CD14-positive monocyte (primary cell): ENCODE data around the gene GRID1. TPM values are rescaled to one million over a fixed set of nuclear protein-coding genes. Genes with fewer than 3 reads are reported as not detected.

Source experiments
- DNase-seq, 3 donors: peaks; one replicate each; pipeline ENCODE4 v3.0.0-alpha.2; 2011 to 2022
- H2AFZ ChIP-seq: 2 replicates; pipeline ENCODE4 v1.6.0; 2012; ENCODE audit warnings: mild to moderate bottlenecking, low read depth, low read length, inconsistent platforms; ENCODE audit not compliant: insufficient read depth, poor library complexity, severe bottlenecking
- H3K27ac ChIP-seq, 2 donors: 1 replicate in 1 of 2; 2 replicates in 1 of 2; pipeline ENCODE4 v1.5.1; 2012 to 2013; ENCODE audit warnings: low read length in 2 of 2, control low read depth in 1 of 2, inconsistent platforms in 1 of 2, low read depth in 1 of 2, mild to moderate bottlenecking in 1 of 2
- H3K27me3 ChIP-seq, 2 donors: one replicate each; pipeline versions ENCODE4 v1.6.0 to v1.6.1; 2011 to 2013; ENCODE audit warnings: low read length in 2 of 2; ENCODE audit not compliant: control insufficient read depth in 2 of 2, insufficient read depth in 2 of 2
- H3K36me3 ChIP-seq, 2 donors: replicated peaks in 1 of 2; 1 replicate in 1 of 2; 2 replicates in 1 of 2; pipeline versions ENCODE4 v1.5.1 to v1.6.1; 2012 to 2013; ENCODE audit warnings: low read length in 2 of 2, control low read depth in 1 of 2, inconsistent platforms in 1 of 2, mild to moderate bottlenecking in 1 of 2; ENCODE audit not compliant: insufficient read depth in 2 of 2, control insufficient read depth in 1 of 2
- H3K4me1 ChIP-seq, 2 donors: 1 replicate in 1 of 2; 2 replicates in 1 of 2; pipeline versions ENCODE4 v1.5.1 to v1.6.1; 2012 to 2013; ENCODE audit warnings: low read length in 2 of 2, control low read depth in 1 of 2, inconsistent platforms in 1 of 2, mild to moderate bottlenecking in 1 of 2, moderate library complexity in 1 of 2; ENCODE audit not compliant: insufficient read depth in 2 of 2, control insufficient read depth in 1 of 2
- H3K4me2 ChIP-seq: replicated peaks from 2 replicates; pipeline ENCODE3; 2012; ENCODE audit warnings: low read length, moderate library complexity, mild to moderate bottlenecking; ENCODE audit not compliant: poor library complexity, severe bottlenecking; ENCODE audit errors: extremely low read depth
- H3K4me3 ChIP-seq, 3 experiments: fragments of 200-600 bp in 1 of 3; sonication (generic) in 1 of 3; replicated peaks in 1 of 3; 1 replicate in 2 of 3; 2 replicates in 1 of 3; pipeline ENCODE4 v1.5.1; 2011 to 2013; ENCODE audit warnings: low read length in 3 of 3, mild to moderate bottlenecking in 3 of 3, control low read depth in 2 of 3, low read depth in 2 of 3, inconsistent platforms in 1 of 3, moderate library complexity in 1 of 3
- H3K79me2 ChIP-seq: 2 replicates; pipeline ENCODE4 v1.6.0; 2012; ENCODE audit warnings: mild to moderate bottlenecking, control low read depth, inconsistent platforms, low read length, moderate library complexity; ENCODE audit not compliant: insufficient read depth
- H3K9ac ChIP-seq: 2 replicates; pipeline ENCODE4 v1.6.0; 2017; ENCODE audit warnings: low read length, mild to moderate bottlenecking; ENCODE audit not compliant: insufficient read depth, poor library complexity, severe bottlenecking
- H3K9me3 ChIP-seq, 2 donors: replicated peaks in 1 of 2; 1 replicate in 1 of 2; 2 replicates in 1 of 2; pipeline versions ENCODE4 v1.5.1 to v1.6.1; 2012 to 2013; ENCODE audit warnings: low read length in 2 of 2, control low read depth in 1 of 2; ENCODE audit not compliant: control insufficient read depth in 1 of 2, insufficient read depth in 1 of 2
- H4K20me1 ChIP-seq: 2 replicates; pipeline ENCODE4 v1.6.0; 2012; ENCODE audit warnings: mild to moderate bottlenecking, low read length, control low read depth, moderate library complexity; ENCODE audit not compliant: insufficient read depth
- H3K27ac Mint-ChIP-seq, 7 donors: one replicate each; pipeline ENCODE4 v1.8.0; 2020; ENCODE audit warnings: mild to moderate bottlenecking in 7 of 7, mixed read lengths in 7 of 7, moderate library complexity in 6 of 7, inconsistent platforms in 2 of 7
- H3K27me3 Mint-ChIP-seq, 3 donors: one replicate each; pipeline ENCODE4 v1.8.0; 2021 to 2022; ENCODE audit warnings: low read depth in 3 of 3, mild to moderate bottlenecking in 3 of 3, mixed read lengths in 3 of 3, moderate library complexity in 3 of 3, inconsistent platforms in 1 of 3
- H3K36me3 Mint-ChIP-seq, 2 donors: one replicate each; pipeline ENCODE4 v1.8.0; 2020; ENCODE audit warnings: mixed read lengths in 2 of 2, inconsistent platforms in 1 of 2, mild to moderate bottlenecking in 1 of 2
- H3K4me1 Mint-ChIP-seq: one replicate; pipeline ENCODE4 v1.8.0; 2020; ENCODE audit warnings: mild to moderate bottlenecking, mixed read lengths
- H3K4me3 Mint-ChIP-seq, 2 donors: one replicate each; pipeline ENCODE4 v1.8.0; 2020; ENCODE audit warnings: mild to moderate bottlenecking in 2 of 2, mixed read lengths in 2 of 2, moderate library complexity in 1 of 2
- H3K9me3 Mint-ChIP-seq, 7 donors: one replicate each; pipeline ENCODE4 v1.8.0; 2020 to 2022; ENCODE audit warnings: mixed read lengths in 7 of 7, mild to moderate bottlenecking in 6 of 7, moderate library complexity in 6 of 7, inconsistent platforms in 2 of 7
- CTCF ChIP-seq: fragments of 200-600 bp; IDR thresholded peaks from one replicate; pipeline ENCODE4 v1.8.0; 2022; ENCODE audit warnings: antibody characterized with exemption, mild to moderate bottlenecking
- WGBS: methylation state at CpG from one replicate; pipeline ENCODE4 v1.1.5; 2013; ENCODE audit warnings: missing lambda C conversion rate; ENCODE audit not compliant: insufficient coverage; 5-methylcytosine and 5-hydroxymethylcytosine counted together
- intact Hi-C, 2 donors: fragments of 100-400 bp; cut with micrococcal nuclease; formaldehyde crosslinking; loops; one replicate each; pipeline versions ENCODE4 v1.15.0 to v1.15.1; 2023
- polyA plus RNA-seq, 3 donors: library from polyadenylated mRNA; depleted of rRNA in 1 of 3; unstranded in 2 of 3; stranded (reverse) in 1 of 3; fragments of 300-500 nt in 2 of 3; fragments of >200 nt in 1 of 3; fragmentation: Illumina TruSeq in 2 of 3; gene quantifications; 1 replicate in 2 of 3; 2 replicates in 1 of 3; pipeline ENCODE4 v1.2.3, GENCODE V29; 2012 to 2021

Gene GRID1
- polyA plus RNA-seq, 3 donors, result not detected

- Histone ChIP-seq H3K4me3 (no peak overlapping the region), H3K27me3 (no peaks in the 10 kb centered on the region), H2AFZ (no peak overlapping the region), H3K79me2 (no peaks in the 10 kb centered on the region), H3K4me1 (no peaks in the 10 kb centered on the region), H4K20me1 (no peaks in the 10 kb centered on the region), H3K9me3 (no peaks in the 10 kb centered on the region), H3K27ac (no peak overlapping the region), H3K36me3 (no peaks in the 10 kb centered on the region), H3K4me2 (no peak overlapping the region), H3K9ac (no peak overlapping the region)
- H3K27me3 Mint-ChIP-seq, result peaks cover 6 to 8% (median 6%) of the 10 kb centered on the region in 3 donors
- H3K27ac Mint-ChIP-seq, result no peak overlapping the region
- no peaks in the 10 kb centered on the region for H3K4me1 Mint-ChIP-seq
- TF ChIP-seq CTCF, result no peak
- 100% methylated on average over 2 of the region's 2 CpGs for WGBS
- no peak overlapping the region for H3K4me3 Mint-ChIP-seq
- no peak for DNase-seq
- no peaks in the 10 kb centered on the region for H3K36me3 Mint-ChIP-seq
- intact Hi-C loops, result no loop called here
- peaks cover 0 to under 1% (median 0%) of the 10 kb centered on the region in 7 donors for H3K9me3 Mint-ChIP-seq
These were observed 243.9 kb downstream of the GRID1 start for GRCh38 chr10:86122646-86123045.

- Mint-ChIP-seq H3K4me1 (no peaks in the 10 kb centered on the region), H3K27me3 (peaks cover 0 to 5% (median 1%) of the 10 kb centered on the region in 3 donors), H3K36me3 (no peaks in the 10 kb centered on the region), H3K27ac (no peak overlapping the region), H3K9me3 (no peaks in the 10 kb centered on the region), H3K4me3 (no peak overlapping the region)
- intact Hi-C loops, result no loop called here
- Histone ChIP-seq H3K4me1 (no peaks in the 10 kb centered on the region), H4K20me1 (no peaks in the 10 kb centered on the region), H3K36me3 (no peaks in the 10 kb centered on the region), H3K4me3 (no peak overlapping the region), H3K4me2 (no peak overlapping the region), H3K9ac (no peak overlapping the region), H3K9me3 (no peaks in the 10 kb centered on the region), H3K27me3 (no peaks in the 10 kb centered on the region), H3K27ac (no peak overlapping the region), H2AFZ (no peak overlapping the region), H3K79me2 (no peaks in the 10 kb centered on the region)
- TF ChIP-seq CTCF, result no peak
- WGBS, result 90% methylated on average over 1 of the region's 1 CpG
- no peak for DNase-seq
These were observed 245.4 kb downstream of the GRID1 start for GRCh38 chr10:86121200-86121599.
